ENCODE data around the gene NUP214. TPM values are rescaled to one million over a fixed set of nuclear protein-coding genes. Genes with fewer than 3 reads are reported as not detected.

The NUP214 gene
- total and polyA plus RNA-seq, 2 of the 8 experiments (the other 6 are each of a cell fraction or from before 2014, with no cell fraction given) = 28.6 to 50.2 TPM

DNA sequence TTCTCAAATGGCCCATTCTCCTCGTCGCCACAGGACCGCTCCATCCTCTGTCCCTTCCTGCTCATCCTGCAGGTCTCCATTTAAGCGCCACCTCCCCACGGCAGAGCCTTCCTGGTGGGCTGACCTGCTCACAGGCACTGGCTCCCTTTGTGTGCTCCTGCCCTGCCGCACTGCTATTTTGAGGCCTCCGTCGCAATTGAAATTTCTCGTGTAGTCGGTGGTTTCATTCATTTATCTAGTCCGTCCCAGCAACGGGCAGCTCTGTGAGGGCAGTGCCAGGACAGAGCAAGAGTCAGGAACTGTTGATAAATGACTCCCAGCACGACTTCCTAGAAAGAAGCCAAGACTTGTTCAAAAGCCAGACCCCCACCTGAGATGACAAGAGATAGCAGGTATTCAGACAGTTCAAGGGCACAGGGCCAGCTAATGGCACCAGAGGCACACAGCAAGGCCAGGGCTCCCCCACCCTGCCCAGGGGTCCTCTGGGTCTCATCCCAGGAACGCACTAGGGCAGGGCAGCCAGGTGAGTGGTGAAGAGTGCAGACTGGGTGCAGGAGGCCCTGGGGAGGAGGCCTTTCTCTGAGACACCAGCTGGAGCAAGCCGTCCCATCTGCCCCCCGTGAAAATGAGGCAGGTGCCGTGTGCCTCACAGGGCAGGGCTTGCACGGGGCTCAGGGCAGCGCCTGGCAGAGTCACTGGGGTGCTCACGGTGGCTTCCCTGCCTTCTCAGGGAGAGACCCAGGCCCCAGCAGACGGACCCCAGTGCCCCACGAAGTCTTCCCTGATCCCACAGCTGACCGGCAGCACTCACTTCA is 114.0 kb downstream of the NUP214 start (continued):
- TF ChIP-seq, protein P1, sequence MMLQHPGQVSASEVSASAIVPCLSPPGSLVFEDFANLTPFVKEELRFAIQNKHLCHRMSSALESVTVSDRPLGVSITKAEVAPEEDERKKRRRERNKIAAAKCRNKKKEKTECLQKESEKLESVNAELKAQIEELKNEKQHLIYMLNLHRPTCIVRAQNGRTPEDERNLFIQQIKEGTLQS (IDR thresholded peaks at IDR 0.05; ENCODE audit: insufficient read depth, low read depth, low read length) = no peak
- TF ChIP-seq SP4 (IDR thresholded peaks at IDR 0.05; ENCODE audit: low read length) (no peak), CEBPB (IDR thresholded peaks at IDR 0.05; ENCODE audit: low read depth, low read length) (no peak), BACH1 (IDR thresholded peaks at IDR 0.05; ENCODE audit: low read length) (no peak), JUN (IDR thresholded peaks at IDR 0.05; ENCODE audit: low read depth, low read length) (no peak), CBX8 (IDR thresholded peaks at IDR 0.05; ENCODE audit: borderline replicate concordance, low read depth, low read length) (no peak)

Measured in H1 (cell line).